Mammary epithelial cell (primary cell): ENCODE measurements around the gene MAML3.

ENCODE experiments used
- CTCF ChIP-seq, 2 donors: IDR thresholded peaks in 1 of 2; conservative IDR thresholded peaks in 1 of 2; 2 replicates each; pipeline ENCODE4 v1.5.1; 2011 to 2012; ENCODE audit warnings: inconsistent platforms in 2 of 2, low read length in 2 of 2, mild to moderate bottlenecking in 2 of 2, control low read depth in 1 of 2, low read depth in 1 of 2; ENCODE audit not compliant: insufficient read depth in 1 of 2; ENCODE audit errors: extremely low read depth in 1 of 2
- EZH2 ChIP-seq: IDR thresholded peaks from 2 replicates; pipeline ENCODE4 v1.6.1; 2012; ENCODE audit warnings: low read length, inconsistent platforms, borderline replicate concordance

GRCh38 chr4:139782926-139783522 is 371.0 kb downstream of the MAML3 start:
- TF ChIP-seq CTCF (conservative IDR thresholded peaks at IDR 0.05 in 1 of 2, IDR thresholded peaks at IDR 0.05 in 1 of 2; ENCODE audit: extremely low read depth in 1 of 2, insufficient read depth in 1 of 2, low read depth in 1 of 2, low read length in 2 of 2) (no peak), EZH2 (no peak)
